ENCODE measurements around the gene SELENOV.

SELENOV gene

DNA sequence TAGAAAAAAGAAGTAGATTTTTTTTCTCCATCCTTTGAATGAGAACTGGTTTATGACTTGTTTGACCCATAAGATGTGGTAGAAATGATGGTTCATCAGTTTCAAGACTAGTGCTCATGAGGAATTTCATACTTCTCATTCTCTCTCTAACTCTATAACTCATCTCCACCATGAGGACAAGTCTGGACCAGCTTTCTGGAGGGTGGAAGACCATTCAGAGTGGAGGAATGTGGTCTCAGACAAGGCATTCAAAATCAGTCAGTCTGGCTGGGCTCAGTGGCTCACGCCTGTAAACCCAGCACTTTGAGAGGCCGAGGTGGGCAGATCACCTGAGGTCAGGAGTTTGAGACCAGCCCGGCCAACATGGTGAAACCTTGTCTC is 28.5 kb downstream of the SELENOV start:
- H3K4me3 ChIP-seq (ENCODE audit: low read depth, low read length), result no peak overlapping the region
- TF ChIP-seq, protein P1, sequence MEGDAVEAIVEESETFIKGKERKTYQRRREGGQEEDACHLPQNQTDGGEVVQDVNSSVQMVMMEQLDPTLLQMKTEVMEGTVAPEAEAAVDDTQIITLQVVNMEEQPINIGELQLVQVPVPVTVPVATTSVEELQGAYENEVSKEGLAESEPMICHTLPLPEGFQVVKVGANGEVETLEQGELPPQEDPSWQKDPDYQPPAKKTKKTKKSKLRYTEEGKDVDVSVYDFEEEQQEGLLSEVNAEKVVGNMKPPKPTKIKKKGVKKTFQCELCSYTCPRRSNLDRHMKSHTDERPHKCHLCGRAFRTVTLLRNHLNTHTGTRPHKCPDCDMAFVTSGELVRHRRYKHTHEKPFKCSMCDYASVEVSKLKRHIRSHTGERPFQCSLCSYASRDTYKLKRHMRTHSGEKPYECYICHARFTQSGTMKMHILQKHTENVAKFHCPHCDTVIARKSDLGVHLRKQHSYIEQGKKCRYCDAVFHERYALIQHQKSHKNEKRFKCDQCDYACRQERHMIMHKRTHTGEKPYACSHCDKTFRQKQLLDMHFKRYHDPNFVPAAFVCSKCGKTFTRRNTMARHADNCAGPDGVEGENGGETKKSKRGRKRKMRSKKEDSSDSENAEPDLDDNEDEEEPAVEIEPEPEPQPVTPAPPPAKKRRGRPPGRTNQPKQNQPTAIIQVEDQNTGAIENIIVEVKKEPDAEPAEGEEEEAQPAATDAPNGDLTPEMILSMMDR (IDR thresholded peaks at IDR 0.05; ENCODE audit: control insufficient read depth, extremely low read depth, insufficient read depth), result no peak
- DNase-seq (ENCODE audit: low read depth), result no peak

DNA sequence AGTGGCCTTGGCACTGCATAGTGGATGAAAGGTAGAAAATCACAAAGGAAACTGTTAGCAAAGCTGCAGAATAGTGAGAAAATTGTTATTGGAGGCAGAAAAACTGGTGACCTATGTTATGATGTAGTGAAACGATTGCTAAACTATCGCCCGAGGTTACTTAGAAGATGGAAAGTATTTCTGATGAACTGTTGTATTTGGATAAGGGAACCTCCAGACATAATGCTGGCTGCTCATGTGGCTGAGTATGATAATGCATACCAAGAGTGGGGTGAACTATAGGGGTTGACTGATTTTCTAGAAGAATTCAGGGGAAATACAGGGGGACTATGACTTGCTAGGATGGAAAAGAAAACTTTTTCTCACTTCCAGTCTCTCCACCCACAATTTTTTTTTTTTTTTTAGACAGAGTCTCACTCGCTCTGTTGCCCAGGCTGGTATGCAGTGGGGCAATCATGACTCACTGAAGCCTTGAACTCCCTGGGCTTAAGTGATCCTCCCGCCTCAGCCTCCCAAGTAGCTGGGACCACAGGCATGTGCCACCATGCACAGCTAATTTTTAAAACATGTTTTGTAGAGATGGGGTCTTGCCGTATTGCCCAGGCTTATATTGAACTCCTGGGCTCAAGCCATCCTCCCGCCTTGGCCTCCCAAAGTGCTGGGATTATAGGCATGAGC is 29.4 kb downstream of the SELENOV start:
- TF ChIP-seq, protein P1 (IDR thresholded peaks at IDR 0.05; ENCODE audit: control insufficient read depth, extremely low read depth, insufficient read depth), result no peak
- DNase-seq (ENCODE audit: low read depth), result no peak
- no peak overlapping the region for H3K4me3 ChIP-seq (ENCODE audit: low read depth, low read length)

DNA sequence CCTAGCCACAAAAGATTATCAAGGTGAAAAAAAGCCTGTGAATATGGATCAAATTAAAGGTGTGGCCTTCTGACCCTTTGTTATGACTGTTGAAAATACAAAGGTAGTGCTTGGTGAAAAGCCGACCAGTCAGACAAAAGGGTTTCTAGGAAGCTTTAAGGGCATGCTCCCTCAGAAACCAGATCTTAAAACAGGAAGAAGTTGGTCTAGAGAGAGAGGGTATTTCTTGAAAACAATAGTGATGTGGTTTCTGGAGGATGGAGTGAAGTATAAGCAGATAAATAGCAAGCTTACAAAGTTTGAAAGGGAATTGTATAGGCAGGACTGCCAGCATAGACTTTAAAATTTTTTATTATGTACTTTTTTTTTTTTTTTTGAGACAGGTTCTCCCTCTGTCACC is 30.0 kb downstream of the SELENOV start:
- no peak for DNase-seq (ENCODE audit: low read depth)
- H3K4me3 ChIP-seq (ENCODE audit: low read depth, low read length), result no peak overlapping the region
- TF ChIP-seq, protein P1 (IDR thresholded peaks at IDR 0.05; ENCODE audit: control insufficient read depth, extremely low read depth, insufficient read depth), result no peak

DNA sequence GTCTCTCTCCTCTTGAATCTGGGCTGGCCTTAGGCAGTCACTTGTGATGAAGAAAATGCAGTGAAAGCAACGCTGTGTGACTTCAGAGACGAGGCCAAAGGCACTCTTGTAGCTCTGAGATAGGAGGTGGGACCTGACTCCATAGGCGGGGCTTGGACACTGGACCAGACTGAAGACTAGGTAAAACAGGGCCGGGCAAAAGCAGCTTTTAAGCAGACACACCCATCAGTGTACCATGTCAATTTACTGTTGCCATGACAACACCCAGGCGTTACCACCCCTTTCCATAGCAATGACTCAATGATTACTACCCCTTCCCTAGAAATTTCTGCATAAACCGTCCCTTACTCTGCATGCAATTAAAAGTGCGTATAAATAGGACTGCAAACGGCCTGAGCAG is 31.7 kb downstream of the SELENOV start:
- no peak for DNase-seq (ENCODE audit: low read depth)
- TF ChIP-seq, protein P1 (IDR thresholded peaks at IDR 0.05; ENCODE audit: control insufficient read depth, extremely low read depth, insufficient read depth), result no peak
- no peak overlapping the region for H3K4me3 ChIP-seq (ENCODE audit: low read depth, low read length)

DNA sequence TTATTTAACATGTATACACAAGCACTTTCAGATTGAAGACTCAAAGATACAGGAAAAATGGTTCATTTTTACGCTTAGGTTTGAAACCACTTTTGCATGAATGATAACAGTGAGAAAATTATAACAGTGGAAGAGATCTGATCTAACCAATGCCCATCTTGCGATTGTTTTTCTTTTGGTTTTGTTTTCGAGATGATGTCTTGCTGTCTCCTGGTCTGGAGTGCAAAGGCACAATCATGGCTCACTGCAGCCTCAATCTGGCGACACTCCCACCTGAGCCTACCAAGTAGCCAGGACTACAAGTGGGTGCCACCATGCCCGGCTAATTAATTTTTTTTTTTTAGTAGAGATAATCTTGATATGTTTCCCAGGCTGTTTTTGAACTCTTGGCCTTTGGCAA is 35.3 kb downstream of the SELENOV start:
- H3K4me3 ChIP-seq (ENCODE audit: low read depth, low read length), result no peak overlapping the region
- TF ChIP-seq, protein P1 (IDR thresholded peaks at IDR 0.05; ENCODE audit: control insufficient read depth, extremely low read depth, insufficient read depth), result no peak
- no peak for DNase-seq (ENCODE audit: low read depth)

DNA sequence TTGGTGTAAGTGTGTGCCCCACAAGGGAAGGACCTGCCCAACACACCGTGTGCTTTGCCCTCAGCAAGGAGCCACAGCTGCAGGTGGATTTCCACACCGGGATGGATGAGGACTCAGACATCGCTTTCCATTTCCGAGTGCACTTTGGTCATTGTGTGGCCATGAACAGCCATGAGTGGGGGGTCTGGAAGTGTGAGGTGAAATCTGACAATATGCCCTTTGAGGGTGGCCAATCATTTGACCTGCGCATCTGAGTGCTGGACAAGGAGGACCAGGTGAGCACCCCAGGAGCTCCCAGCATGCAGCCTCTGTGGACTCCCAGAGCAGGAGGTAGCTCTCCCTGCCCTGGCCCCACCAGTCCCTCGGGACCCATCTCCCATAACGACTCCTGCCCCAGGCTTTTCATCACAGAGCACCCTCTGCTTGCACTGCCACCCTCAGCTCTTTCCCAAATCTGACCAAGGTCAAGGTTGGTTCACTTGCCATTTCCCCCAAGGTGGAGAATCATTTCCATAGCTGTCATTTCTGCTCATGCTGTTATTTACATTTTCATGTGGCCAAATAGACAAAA is 38.2 kb downstream of the SELENOV start:
- TF ChIP-seq, protein P1 (IDR thresholded peaks at IDR 0.05; ENCODE audit: control insufficient read depth, extremely low read depth, insufficient read depth), result no peak
- no peak for DNase-seq (ENCODE audit: low read depth)
- H3K4me3 ChIP-seq (ENCODE audit: low read depth, low read length), result no peak overlapping the region

Data from LNCaP clone FGC (cell line).